Smooth muscle cell of the pulmonary artery (primary cell): ENCODE measurements around the gene UCK1. TPM values are rescaled to one million over a fixed set of nuclear protein-coding genes. Genes with fewer than 3 reads are reported as not detected.

Source experiments
- total RNA-seq: library from RNA; depleted of rRNA; stranded (reverse); fragments of >200 nt; gene quantifications from 2 replicates; pipeline ENCODE4 v1.2.3, GENCODE V29; 2014

Gene UCK1
- total RNA-seq = 17.1 and 17.8 TPM in 2 replicates

GRCh38 chr9:131530920-131531832, at the start of gene UCK1:
TSS of gene UCK1 (minus strand) at chr9:131531263. CDS start at chr9:131531174, 89 bp downstream.

GRCh38 chr9:131545003-131545785, 14.1 kb upstream of the UCK1 start, which contains the start of gene PRRT1B:
TSS of gene PRRT1B (plus strand) at chr9:131545523. CDS start at chr9:131545616, 93 bp downstream.

GRCh38 chr9:131502781-131503625, 28.1 kb downstream of the UCK1 start, which contains the start of gene POMT1:
TSS of gene POMT1 (plus strand) at chr9:131502918. CDS start at chr9:131504219, 1,301 bp downstream.

Other genes starting within 250 kb of the UCK1 start
- 17.2 and 18.9 TPM in 2 replicates for gene PLPP7, start 241.5 kb downstream of the UCK1 start, total RNA-seq
- gene PRRC2B, start 137.2 kb downstream of the UCK1 start, total RNA-seq = 113 and 117 TPM in 2 replicates
- 36.2 and 40.2 TPM in 2 replicates for gene POMT1, start 28.3 kb downstream of the UCK1 start, total RNA-seq
- gene PRRT1B, start 14.3 kb upstream of the UCK1 start, total RNA-seq = not detected in 2 replicates
- gene RAPGEF1, start 208.8 kb upstream of the UCK1 start, total RNA-seq = 22.7 and 31.9 TPM in 2 replicates